SK-N-SH treated with all-trans-retinoic acid at 6 μM for 48 hours (cell line): ENCODE data around the gene TNFRSF8.

Experiments used
- ATAC-seq: fragments of 200-7000 bp; cut with Tn5 transposase; 3 replicates; pipeline ENCODE4 v1.9.1; 2020; ENCODE audit warnings: mild to moderate bottlenecking, moderate library complexity
- ARNTL ChIP-seq: fragments of 450-650 bp; formaldehyde crosslinking; IDR thresholded peaks from 2 replicates; pipeline ENCODE4 v1.5.0; 2020; ENCODE audit warnings: low read depth, mild to moderate bottlenecking, moderate library complexity, borderline replicate concordance
- CSDC2 ChIP-seq: fragments of 250-450 bp; sonication (Bioruptor Pico); IDR thresholded peaks from 2 replicates; pipeline ENCODE4 v1.5.0; 2020; ENCODE audit warnings: mild to moderate bottlenecking, moderate library complexity
- ESRRG ChIP-seq: fragments of 250-450 bp; sonication (Bioruptor Pico); IDR thresholded peaks from 2 replicates; pipeline ENCODE4 v1.6.1; 2021; ENCODE audit warnings: mild to moderate bottlenecking
- GLIS3 ChIP-seq: fragments of 250-450 bp; sonication (Bioruptor Pico); IDR thresholded peaks from 2 replicates; pipeline ENCODE4 v1.5.0; 2020; ENCODE audit warnings: mild to moderate bottlenecking, moderate library complexity
- ISL1 ChIP-seq: fragments of 250-450 bp; sonication (Bioruptor Pico); IDR thresholded peaks from 2 replicates; pipeline ENCODE4 v2.1.2; 2022; ENCODE audit warnings: mild to moderate bottlenecking, moderate library complexity
- OSR1 ChIP-seq: fragments of 250-450 bp; sonication (Bioruptor Pico); IDR thresholded peaks from 2 replicates; pipeline ENCODE4 v1.8.0; 2022; ENCODE audit warnings: moderate library complexity, mild to moderate bottlenecking, inconsistent platforms
- PPARA ChIP-seq: fragments of 250-450 bp; sonication (Bioruptor Pico); IDR thresholded peaks from 2 replicates; pipeline ENCODE4 v1.5.0; 2020; ENCODE audit warnings: mild to moderate bottlenecking, borderline replicate concordance
- RARB ChIP-seq: fragments of 250-450 bp; sonication (Bioruptor Pico); IDR thresholded peaks from 2 replicates; pipeline ENCODE4 v1.8.0; 2021; ENCODE audit warnings: mild to moderate bottlenecking, moderate library complexity
- SNAI2 ChIP-seq: fragments of 250-450 bp; sonication (Bioruptor Pico); IDR thresholded peaks from 2 replicates; pipeline ENCODE4 v1.5.0; 2020; ENCODE audit warnings: mild to moderate bottlenecking, moderate library complexity
- TCF4 ChIP-seq: fragments of 250-450 bp; sonication (Bioruptor Pico); IDR thresholded peaks from 2 replicates; pipeline ENCODE4 v1.8.0; 2021; ENCODE audit warnings: mild to moderate bottlenecking, moderate library complexity, borderline replicate concordance
- TOX ChIP-seq: fragments of 250-450 bp; sonication (Bioruptor Pico); IDR thresholded peaks from 2 replicates; pipeline ENCODE4 v1.8.0; 2021; ENCODE audit warnings: mild to moderate bottlenecking, moderate library complexity, borderline replicate concordance
- ZC3H10 ChIP-seq: fragments of 250-450 bp; sonication (Bioruptor Pico); IDR thresholded peaks from 2 replicates; pipeline ENCODE4 v1.5.1; 2021; ENCODE audit warnings: mild to moderate bottlenecking, moderate library complexity
- ZFP3 ChIP-seq: fragments of 250-450 bp; sonication (Bioruptor Pico); IDR thresholded peaks from 2 replicates; pipeline ENCODE4 v1.5.0; 2020; ENCODE audit warnings: mild to moderate bottlenecking, moderate library complexity
- ZFP30 ChIP-seq: fragments of 450-650 bp; formaldehyde crosslinking; IDR thresholded peaks from 2 replicates; pipeline ENCODE4 v1.5.0; 2022; ENCODE audit warnings: mild to moderate bottlenecking, moderate library complexity
- ZNF565 ChIP-seq: fragments of 450-650 bp; formaldehyde crosslinking; conservative IDR thresholded peaks from 2 replicates; pipeline ENCODE4 v1.5.0; 2020; ENCODE audit warnings: low read depth, mild to moderate bottlenecking, moderate library complexity
- ZNF8 ChIP-seq: fragments of 450-650 bp; formaldehyde crosslinking; IDR thresholded peaks from 2 replicates; pipeline ENCODE4 v1.5.0; 2020; ENCODE audit warnings: mild to moderate bottlenecking, moderate library complexity
- TF ChIP-seq, protein P1 (sequence below): fragments of 250-450 bp; sonication (Bioruptor Pico); IDR thresholded peaks from 2 replicates; pipeline ENCODE4 v1.5.1; 2021; ENCODE audit warnings: mild to moderate bottlenecking, moderate library complexity
- TF ChIP-seq, protein P2 (sequence below): fragments of 250-450 bp; sonication (Bioruptor Pico); IDR thresholded peaks from 2 replicates; pipeline ENCODE4 v1.5.1; 2020; ENCODE audit warnings: low read depth, mild to moderate bottlenecking, moderate library complexity
- TF ChIP-seq, protein P3 (sequence below): fragments of 250-450 bp; sonication (Bioruptor Pico); IDR thresholded peaks from 2 replicates; pipeline ENCODE4 v1.8.0; 2021; ENCODE audit warnings: low read depth, mild to moderate bottlenecking, moderate library complexity, borderline replicate concordance
- TF ChIP-seq, protein P4 (sequence below): fragments of 250-450 bp; sonication (Bioruptor Pico); IDR thresholded peaks from 2 replicates; pipeline ENCODE4 v1.8.0; 2020; ENCODE audit warnings: mild to moderate bottlenecking, moderate library complexity, borderline replicate concordance

Gene TNFRSF8

DNA sequence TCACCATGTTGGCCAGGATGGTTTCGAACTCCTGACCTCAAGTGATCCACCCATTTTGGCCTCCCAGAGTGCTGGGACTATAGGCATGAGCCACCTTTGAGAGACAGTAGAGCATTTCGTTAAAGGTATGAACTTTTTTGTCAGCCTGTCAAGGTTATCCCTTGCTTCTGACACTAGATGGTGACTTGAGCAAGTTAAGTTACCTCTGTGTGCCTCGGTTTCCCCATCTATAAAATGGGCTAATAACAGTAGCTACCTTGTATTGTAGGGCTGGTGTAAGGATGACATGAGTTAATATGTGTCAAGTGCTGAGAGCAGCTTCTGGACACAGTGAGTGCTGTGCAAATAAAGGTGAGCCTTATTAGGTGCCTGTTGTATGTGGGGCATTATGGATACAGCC is 8.8 kb downstream of the TNFRSF8 start:
- no peak for ATAC-seq
- TF ChIP-seq TOX (CRISPR knock-in tag): no peak
- no peak for TF ChIP-seq GLIS3 (CRISPR knock-in tag)
- TF ChIP-seq ESRRG (CRISPR knock-in tag): no peak
- TF ChIP-seq, protein P1, sequence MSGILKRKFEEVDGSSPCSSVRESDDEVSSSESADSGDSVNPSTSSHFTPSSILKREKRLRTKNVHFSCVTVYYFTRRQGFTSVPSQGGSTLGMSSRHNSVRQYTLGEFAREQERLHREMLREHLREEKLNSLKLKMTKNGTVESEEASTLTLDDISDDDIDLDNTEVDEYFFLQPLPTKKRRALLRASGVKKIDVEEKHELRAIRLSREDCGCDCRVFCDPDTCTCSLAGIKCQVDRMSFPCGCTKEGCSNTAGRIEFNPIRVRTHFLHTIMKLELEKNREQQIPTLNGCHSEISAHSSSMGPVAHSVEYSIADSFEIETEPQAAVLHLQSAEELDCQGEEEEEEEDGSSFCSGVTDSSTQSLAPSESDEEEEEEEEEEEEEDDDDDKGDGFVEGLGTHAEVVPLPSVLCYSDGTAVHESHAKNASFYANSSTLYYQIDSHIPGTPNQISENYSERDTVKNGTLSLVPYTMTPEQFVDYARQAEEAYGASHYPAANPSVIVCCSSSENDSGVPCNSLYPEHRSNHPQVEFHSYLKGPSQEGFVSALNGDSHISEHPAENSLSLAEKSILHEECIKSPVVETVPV: no peak
- no peak for TF ChIP-seq CSDC2 (CRISPR knock-in tag)
- TF ChIP-seq ZNF8 (CRISPR knock-in tag): no peak
- no peak for TF ChIP-seq ZNF565 (CRISPR knock-in tag)
- no peak for TF ChIP-seq ZFP3 (CRISPR knock-in tag)
- TF ChIP-seq OSR1 (CRISPR knock-in tag): no peak
- TF ChIP-seq SNAI2 (CRISPR knock-in tag): no peak
- TF ChIP-seq, protein P2, sequence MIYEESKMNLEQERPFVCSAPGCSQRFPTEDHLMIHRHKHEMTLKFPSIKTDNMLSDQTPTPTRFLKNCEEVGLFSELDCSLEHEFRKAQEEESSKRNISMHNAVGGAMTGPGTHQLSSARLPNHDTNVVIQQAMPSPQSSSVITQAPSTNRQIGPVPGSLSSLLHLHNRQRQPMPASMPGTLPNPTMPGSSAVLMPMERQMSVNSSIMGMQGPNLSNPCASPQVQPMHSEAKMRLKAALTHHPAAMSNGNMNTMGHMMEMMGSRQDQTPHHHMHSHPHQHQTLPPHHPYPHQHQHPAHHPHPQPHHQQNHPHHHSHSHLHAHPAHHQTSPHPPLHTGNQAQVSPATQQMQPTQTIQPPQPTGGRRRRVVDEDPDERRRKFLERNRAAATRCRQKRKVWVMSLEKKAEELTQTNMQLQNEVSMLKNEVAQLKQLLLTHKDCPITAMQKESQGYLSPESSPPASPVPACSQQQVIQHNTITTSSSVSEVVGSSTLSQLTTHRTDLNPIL (CRISPR knock-in tag): no peak
- TF ChIP-seq RARB (CRISPR knock-in tag): no peak
- TF ChIP-seq TCF4 (CRISPR knock-in tag): no peak

DNA sequence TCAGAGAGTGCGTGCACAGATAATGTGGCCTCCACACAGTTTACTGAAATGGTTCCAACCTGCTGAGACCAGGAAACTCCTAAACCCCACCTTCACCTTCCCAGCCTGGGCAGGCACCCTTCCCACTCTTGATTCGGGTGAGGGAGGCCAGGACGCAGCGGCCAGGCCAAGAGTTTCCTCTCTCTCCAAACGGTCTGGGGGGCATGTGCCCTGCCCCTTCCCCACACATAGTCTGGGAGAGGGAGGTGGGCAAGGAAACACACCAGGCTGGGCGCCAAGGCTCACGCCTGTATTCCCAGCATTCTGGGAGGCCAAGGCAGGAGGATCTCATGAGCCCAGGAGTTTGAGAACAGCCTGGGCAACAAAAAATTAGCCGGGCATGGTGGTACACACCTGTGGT is 9.6 kb downstream of the TNFRSF8 start:
- no peak for TF ChIP-seq ZFP3 (CRISPR knock-in tag)
- TF ChIP-seq ISL1 (CRISPR knock-in tag): no peak
- TF ChIP-seq, protein P3, sequence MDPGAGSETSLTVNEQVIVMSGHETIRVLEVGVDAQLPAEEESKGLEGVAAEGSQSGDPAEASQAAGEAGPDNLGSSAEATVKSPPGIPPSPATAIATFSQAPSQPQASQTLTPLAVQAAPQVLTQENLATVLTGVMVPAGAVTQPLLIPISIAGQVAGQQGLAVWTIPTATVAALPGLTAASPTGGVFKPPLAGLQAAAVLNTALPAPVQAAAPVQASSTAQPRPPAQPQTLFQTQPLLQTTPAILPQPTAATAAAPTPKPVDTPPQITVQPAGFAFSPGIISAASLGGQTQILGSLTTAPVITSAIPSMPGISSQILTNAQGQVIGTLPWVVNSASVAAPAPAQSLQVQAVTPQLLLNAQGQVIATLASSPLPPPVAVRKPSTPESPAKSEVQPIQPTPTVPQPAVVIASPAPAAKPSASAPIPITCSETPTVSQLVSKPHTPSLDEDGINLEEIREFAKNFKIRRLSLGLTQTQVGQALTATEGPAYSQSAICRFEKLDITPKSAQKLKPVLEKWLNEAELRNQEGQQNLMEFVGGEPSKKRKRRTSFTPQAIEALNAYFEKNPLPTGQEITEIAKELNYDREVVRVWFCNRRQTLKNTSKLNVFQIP (CRISPR knock-in tag): no peak
- no peak for TF ChIP-seq ESRRG (CRISPR knock-in tag)
- TF ChIP-seq ARNTL: no peak
- TF ChIP-seq, protein P1: no peak
- TF ChIP-seq GLIS3 (CRISPR knock-in tag): no peak
- TF ChIP-seq ZFP30 (CRISPR knock-in tag): no peak
- TF ChIP-seq, protein P2 (CRISPR knock-in tag): no peak
- TF ChIP-seq, protein P4, sequence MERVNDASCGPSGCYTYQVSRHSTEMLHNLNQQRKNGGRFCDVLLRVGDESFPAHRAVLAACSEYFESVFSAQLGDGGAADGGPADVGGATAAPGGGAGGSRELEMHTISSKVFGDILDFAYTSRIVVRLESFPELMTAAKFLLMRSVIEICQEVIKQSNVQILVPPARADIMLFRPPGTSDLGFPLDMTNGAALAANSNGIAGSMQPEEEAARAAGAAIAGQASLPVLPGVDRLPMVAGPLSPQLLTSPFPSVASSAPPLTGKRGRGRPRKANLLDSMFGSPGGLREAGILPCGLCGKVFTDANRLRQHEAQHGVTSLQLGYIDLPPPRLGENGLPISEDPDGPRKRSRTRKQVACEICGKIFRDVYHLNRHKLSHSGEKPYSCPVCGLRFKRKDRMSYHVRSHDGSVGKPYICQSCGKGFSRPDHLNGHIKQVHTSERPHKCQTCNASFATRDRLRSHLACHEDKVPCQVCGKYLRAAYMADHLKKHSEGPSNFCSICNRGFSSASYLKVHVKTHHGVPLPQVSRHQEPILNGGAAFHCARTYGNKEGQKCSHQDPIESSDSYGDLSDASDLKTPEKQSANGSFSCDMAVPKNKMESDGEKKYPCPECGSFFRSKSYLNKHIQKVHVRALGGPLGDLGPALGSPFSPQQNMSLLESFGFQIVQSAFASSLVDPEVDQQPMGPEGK (CRISPR knock-in tag): no peak
- no peak for TF ChIP-seq ZC3H10 (CRISPR knock-in tag)
- TF ChIP-seq PPARA (CRISPR knock-in tag): no peak
- no peak for TF ChIP-seq TCF4 (CRISPR knock-in tag)
- TF ChIP-seq CSDC2 (CRISPR knock-in tag): no peak
- no peak for TF ChIP-seq OSR1 (CRISPR knock-in tag)
- no peak for ATAC-seq

DNA sequence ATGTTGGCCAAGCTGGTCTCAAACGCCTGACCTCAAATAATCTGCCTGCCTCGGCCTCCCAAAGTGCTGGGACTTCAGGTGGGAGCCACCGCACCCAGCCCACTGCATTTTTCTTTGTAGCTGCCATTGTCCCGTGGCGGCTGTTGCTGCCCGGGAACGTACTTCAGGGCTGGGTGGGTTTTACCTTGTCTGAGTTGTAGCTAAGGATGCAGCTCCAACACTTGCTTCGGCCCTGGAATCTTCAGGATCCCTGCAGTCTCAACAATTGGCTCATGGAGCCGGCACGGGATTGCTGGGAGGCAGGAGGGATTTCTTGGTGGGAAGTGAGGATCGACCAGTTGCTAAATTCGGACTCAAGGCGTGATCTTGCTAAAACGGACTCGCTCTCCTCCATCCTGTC is 10.7 kb downstream of the TNFRSF8 start:
- TF ChIP-seq TOX (CRISPR knock-in tag) (no peak), PPARA (CRISPR knock-in tag) (no peak)
- TF ChIP-seq, protein P4 (CRISPR knock-in tag): no peak
- no peak for ATAC-seq
